ENCODE measurements around the gene TLE3. TPM values are rescaled to one million over a fixed set of nuclear protein-coding genes. Genes with fewer than 3 reads are reported as not detected.

TLE3 gene
- total and polyA plus RNA-seq, 2 of the 13 experiments (the other 11 are each of a cell fraction or from before 2014, with no cell fraction given) = 11.9 to 13.8 TPM

DNA sequence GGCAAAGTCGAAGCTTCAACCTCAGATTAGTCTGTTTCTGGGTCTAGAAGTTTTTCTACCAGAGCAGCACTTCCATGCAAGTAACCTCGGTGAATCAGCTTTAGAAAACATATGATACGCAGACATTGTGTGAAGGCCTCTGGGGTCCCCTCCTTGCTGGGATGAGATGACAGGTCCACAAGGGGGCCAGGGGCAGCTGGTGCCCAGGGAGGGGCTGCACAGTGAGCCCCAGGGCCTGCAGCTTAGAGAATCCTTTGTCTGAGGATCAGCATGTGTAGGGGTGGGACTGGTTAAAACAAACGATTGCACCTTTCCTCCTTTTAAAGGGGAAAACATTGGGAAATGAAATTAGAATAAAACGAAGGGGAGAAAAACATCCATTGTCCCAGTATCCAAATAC lies 47.5 kb upstream of the TLE3 start (continued):
- no peak for TF ChIP-seq SIX1 (CRISPR knock-in tag; IDR thresholded peaks at IDR 0.05; ENCODE audit: borderline replicate concordance)
- no peak for TF ChIP-seq KAT8 (CRISPR knock-in tag; IDR thresholded peaks at IDR 0.05)
- no peak for TF ChIP-seq KDM5A (IDR thresholded peaks at IDR 0.05; ENCODE audit: borderline replicate concordance, low read length)

DNA sequence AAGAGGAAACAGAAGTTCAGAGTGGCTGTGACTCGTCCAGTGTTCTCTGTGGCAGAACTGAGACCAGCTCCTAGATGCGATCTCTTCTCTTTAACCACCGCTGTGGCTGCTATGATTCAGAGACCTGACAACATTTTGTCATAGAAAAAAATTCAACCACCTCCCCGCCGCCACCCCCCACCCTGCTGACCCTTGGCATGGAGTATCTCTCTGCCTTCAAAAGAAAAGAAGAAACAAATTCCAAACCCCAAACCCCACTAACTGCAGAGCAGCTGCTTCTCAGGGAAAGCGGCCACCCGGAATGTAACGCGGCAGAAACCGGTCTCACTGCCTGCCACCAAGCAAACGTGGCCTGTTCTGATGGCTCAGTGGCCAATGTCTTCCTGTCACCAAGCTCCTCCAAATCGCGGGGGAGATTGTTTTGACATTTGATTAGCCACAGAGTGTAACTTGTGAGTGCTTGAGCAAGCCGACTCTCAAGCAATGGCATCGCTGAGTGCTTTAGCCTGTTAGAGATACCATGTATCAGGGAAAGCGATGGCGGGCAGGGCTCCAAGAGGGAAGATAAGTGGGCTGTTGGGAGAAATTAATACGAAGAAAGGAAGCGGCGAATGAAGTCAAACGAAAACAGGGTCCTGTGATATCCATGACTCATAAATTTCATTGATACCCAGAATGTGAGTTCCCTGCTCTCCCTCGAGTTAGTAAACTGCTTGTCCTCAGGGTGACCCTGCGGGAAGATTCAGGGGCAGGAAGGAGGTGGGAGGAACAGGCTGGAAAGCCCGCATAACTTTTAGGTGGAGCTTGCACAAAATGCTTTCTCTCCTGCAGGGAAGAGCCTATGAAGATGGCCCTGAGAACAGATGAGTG lies 44.8 kb upstream of the TLE3 start:
- H3K79me2 ChIP-seq (ENCODE audit: insufficient read depth, low read length) = no peaks in the 10 kb centered on the region
- ATAC-seq = no peak
- no peaks in the 10 kb centered on the region for H3K36me3 ChIP-seq (replicated peaks in 1 of 2; ENCODE audit: control insufficient read depth in 1 of 2, insufficient read depth in 2 of 2, low read length in 2 of 2)
- in situ Hi-C loops (cut with HindIII; ENCODE audit: extremely low pct_ligation_motif_present, low pct_unique_long_range_greater_than_20kb) = loop anchor here (25.0 kb wide), 1 partner anchor 555 kb away; no protein-coding TSS in a partner anchor
- no peak overlapping the region for H3K9ac ChIP-seq (ENCODE audit: insufficient read depth, low read depth, low read length)
- no peak overlapping the region for H3K4me2 ChIP-seq (ENCODE audit: low read depth, low read length)
- CTCF ChIA-PET (ENCODE audit: low intra/inter-chr PET ratio, low total read pairs) = no interaction called here
- WGBS (ENCODE audit: low lambda C conversion rate) = 69% methylated on average over 24 of the region's 24 CpGs
- POLR2A ChIA-PET = no interaction called here
- no TSS peak for BruUV-seq (replicated peaks)
- H4K20me1 ChIP-seq (ENCODE audit: insufficient read depth, low read length) = peaks cover 43% of the 10 kb centered on the region
- H3K27ac ChIP-seq (ENCODE audit: extremely low read length, insufficient read depth, low read length) = no peak overlapping the region
- H3K4me1 ChIP-seq (ENCODE audit: insufficient read depth, low read length) = peaks cover 23% of the 10 kb centered on the region
- H3K4me3 ChIP-seq (replicated peaks in 1 of 3; ENCODE audit: insufficient read depth in 1 of 3, low read depth in 2 of 3, low read length in 3 of 3) = no peak overlapping the region
- no peak for DNase-seq (ENCODE audit: low spot score)
- intact Hi-C loops (cut with micrococcal nuclease; ENCODE audit: unreplicated experiment) = no loop called here
- no peak for FAIRE-seq
- TF ChIP-seq RFXANK (CRISPR knock-in tag; IDR thresholded peaks at IDR 0.05) (no peak), ZBTB1 (CRISPR knock-in tag; IDR thresholded peaks at IDR 0.05; ENCODE audit: borderline replicate concordance) (no peak), ZNF24 (IDR thresholded peaks at IDR 0.05) (no peak), ZNF782 (CRISPR knock-in tag; IDR thresholded peaks at IDR 0.05; ENCODE audit: borderline replicate concordance) (no peak), ELF1 (CRISPR knock-in tag; IDR thresholded peaks at IDR 0.05) (no peak), NFE2L2 (IDR thresholded peaks at IDR 0.05; ENCODE audit: low read length) (no peak)
- TF ChIP-seq, protein P1, sequence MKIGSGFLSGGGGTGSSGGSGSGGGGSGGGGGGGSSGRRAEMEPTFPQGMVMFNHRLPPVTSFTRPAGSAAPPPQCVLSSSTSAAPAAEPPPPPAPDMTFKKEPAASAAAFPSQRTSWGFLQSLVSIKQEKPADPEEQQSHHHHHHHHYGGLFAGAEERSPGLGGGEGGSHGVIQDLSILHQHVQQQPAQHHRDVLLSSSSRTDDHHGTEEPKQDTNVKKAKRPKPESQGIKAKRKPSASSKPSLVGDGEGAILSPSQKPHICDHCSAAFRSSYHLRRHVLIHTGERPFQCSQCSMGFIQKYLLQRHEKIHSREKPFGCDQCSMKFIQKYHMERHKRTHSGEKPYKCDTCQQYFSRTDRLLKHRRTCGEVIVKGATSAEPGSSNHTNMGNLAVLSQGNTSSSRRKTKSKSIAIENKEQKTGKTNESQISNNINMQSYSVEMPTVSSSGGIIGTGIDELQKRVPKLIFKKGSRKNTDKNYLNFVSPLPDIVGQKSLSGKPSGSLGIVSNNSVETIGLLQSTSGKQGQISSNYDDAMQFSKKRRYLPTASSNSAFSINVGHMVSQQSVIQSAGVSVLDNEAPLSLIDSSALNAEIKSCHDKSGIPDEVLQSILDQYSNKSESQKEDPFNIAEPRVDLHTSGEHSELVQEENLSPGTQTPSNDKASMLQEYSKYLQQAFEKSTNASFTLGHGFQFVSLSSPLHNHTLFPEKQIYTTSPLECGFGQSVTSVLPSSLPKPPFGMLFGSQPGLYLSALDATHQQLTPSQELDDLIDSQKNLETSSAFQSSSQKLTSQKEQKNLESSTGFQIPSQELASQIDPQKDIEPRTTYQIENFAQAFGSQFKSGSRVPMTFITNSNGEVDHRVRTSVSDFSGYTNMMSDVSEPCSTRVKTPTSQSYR (CRISPR knock-in tag; IDR thresholded peaks at IDR 0.05; ENCODE audit: borderline replicate concordance) = no peak
- TF ChIP-seq, protein P2, sequence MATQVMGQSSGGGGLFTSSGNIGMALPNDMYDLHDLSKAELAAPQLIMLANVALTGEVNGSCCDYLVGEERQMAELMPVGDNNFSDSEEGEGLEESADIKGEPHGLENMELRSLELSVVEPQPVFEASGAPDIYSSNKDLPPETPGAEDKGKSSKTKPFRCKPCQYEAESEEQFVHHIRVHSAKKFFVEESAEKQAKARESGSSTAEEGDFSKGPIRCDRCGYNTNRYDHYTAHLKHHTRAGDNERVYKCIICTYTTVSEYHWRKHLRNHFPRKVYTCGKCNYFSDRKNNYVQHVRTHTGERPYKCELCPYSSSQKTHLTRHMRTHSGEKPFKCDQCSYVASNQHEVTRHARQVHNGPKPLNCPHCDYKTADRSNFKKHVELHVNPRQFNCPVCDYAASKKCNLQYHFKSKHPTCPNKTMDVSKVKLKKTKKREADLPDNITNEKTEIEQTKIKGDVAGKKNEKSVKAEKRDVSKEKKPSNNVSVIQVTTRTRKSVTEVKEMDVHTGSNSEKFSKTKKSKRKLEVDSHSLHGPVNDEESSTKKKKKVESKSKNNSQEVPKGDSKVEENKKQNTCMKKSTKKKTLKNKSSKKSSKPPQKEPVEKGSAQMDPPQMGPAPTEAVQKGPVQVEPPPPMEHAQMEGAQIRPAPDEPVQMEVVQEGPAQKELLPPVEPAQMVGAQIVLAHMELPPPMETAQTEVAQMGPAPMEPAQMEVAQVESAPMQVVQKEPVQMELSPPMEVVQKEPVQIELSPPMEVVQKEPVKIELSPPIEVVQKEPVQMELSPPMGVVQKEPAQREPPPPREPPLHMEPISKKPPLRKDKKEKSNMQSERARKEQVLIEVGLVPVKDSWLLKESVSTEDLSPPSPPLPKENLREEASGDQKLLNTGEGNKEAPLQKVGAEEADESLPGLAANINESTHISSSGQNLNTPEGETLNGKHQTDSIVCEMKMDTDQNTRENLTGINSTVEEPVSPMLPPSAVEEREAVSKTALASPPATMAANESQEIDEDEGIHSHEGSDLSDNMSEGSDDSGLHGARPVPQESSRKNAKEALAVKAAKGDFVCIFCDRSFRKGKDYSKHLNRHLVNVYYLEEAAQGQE (IDR thresholded peaks at IDR 0.05; ENCODE audit: borderline replicate concordance in 1 of 2, low read depth in 1 of 2, low read length in 2 of 2) = no peak
- TF ChIP-seq, protein P3, sequence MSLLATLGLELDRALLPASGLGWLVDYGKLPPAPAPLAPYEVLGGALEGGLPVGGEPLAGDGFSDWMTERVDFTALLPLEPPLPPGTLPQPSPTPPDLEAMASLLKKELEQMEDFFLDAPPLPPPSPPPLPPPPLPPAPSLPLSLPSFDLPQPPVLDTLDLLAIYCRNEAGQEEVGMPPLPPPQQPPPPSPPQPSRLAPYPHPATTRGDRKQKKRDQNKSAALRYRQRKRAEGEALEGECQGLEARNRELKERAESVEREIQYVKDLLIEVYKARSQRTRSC (CRISPR knock-in tag; IDR thresholded peaks at IDR 0.05; ENCODE audit: low read depth) = no peak
- peaks cover 11 to 92% of the 10 kb centered on the region in 2 experiments for H3K27me3 ChIP-seq (ENCODE audit: control insufficient read depth in 1 of 2, insufficient read depth in 2 of 2, low read length in 2 of 2)
- H2AFZ ChIP-seq (ENCODE audit: low read length) = no peak overlapping the region
- no peaks in the 10 kb centered on the region for H3K9me3 ChIP-seq (ENCODE audit: low read length)
